Gastrocnemius medialis (tissue), 4 donors: ENCODE results near the gene SLC45A1. TPM values are rescaled to one million over a fixed set of nuclear protein-coding genes. Genes with fewer than 3 reads are reported as not detected.
A peak's percentile ranks its signal among the peaks of the same experiment; 100 is the strongest.

ENCODE experiments used
- ATAC-seq, 2 donors: fragments of 150-250 bp; one replicate each; pipeline ENCODE4 v1.9.1; 2016
- DNase-seq, 2 donors: peaks; one replicate each; pipeline ENCODE4 v3.0.0-alpha.2; 2019
- H3K27ac ChIP-seq, 4 donors: fragments of 200-600 bp; sonication (generic); 1 replicate in 1 of 4; 2 replicates in 3 of 4; pipeline ENCODE4 v1.5.1; 2016 to 2018; ENCODE audit warnings: mild to moderate bottlenecking in 2 of 4, moderate library complexity in 1 of 4
- H3K27me3 ChIP-seq, 3 donors: fragments of 200-600 bp; sonication (generic) in 2 of 3; 1 replicate in 1 of 3; 2 replicates in 2 of 3; pipeline versions ENCODE4 v1.5.1 to v1.6.0; 2016 to 2019; ENCODE audit warnings: mild to moderate bottlenecking in 1 of 3, moderate library complexity in 1 of 3
- H3K36me3 ChIP-seq, 2 donors: fragments of 200-600 bp; sonication (generic) in 1 of 2; one replicate each; pipeline ENCODE4 v1.5.1; 2017 to 2018
- H3K4me1 ChIP-seq, 2 donors: fragments of 200-600 bp; sonication (generic) in 1 of 2; one replicate each; pipeline ENCODE4 v1.5.1; 2016 to 2017; ENCODE audit warnings: mild to moderate bottlenecking in 2 of 2
- H3K4me3 ChIP-seq, 4 donors: fragments of 200-600 bp; sonication (generic) in 3 of 4; 1 replicate in 1 of 4; 2 replicates in 3 of 4; pipeline ENCODE4 v1.5.1; 2016 to 2019; ENCODE audit warnings: mild to moderate bottlenecking in 2 of 4
- H3K9me3 ChIP-seq, 3 donors: fragments of 200-600 bp; sonication (generic) in 2 of 3; 1 replicate in 1 of 3; 2 replicates in 2 of 3; pipeline ENCODE4 v1.5.1; 2016 to 2019
- POLR2A ChIP-seq, 2 donors: fragments of 450-650 bp; IDR thresholded peaks; one replicate each; pipeline ENCODE4 v1.6.1; 2017; ENCODE audit warnings: antibody characterized with exemption in 2 of 2, mild to moderate bottlenecking in 2 of 2, moderate library complexity in 2 of 2
- in situ Hi-C, 4 donors: fragments of 200-750 bp; cut with MboI; loops; one replicate each; pipeline versions ENCODE4 v1.15.0 to v1.8.0; 2017; ENCODE audit warnings: low sequenced_read_pairs in 4 of 4
- intact Hi-C: fragments of 100-400 bp; cut with DNase I; formaldehyde crosslinking; loops from one replicate; pipeline ENCODE4 v1.15.1; 2023; ENCODE audit warnings: low total_unique reads
- total RNA-seq, 4 donors: library from RNA; depleted of rRNA; stranded (reverse); fragments of >200 nt; gene quantifications; one replicate each; pipeline versions ENCODE4 v1.1.0 to v1.2.3, GENCODE V29; 2016
- TF ChIP-seq, protein P1 (sequence below), 5 experiments: fragments of 450-650 bp in 3 of 5; fragments of 200-600 bp in 2 of 5; sonication (generic) in 2 of 5; IDR thresholded peaks in 4 of 5; conservative IDR thresholded peaks in 1 of 5; 1 replicate in 4 of 5; 2 replicates in 1 of 5; pipeline ENCODE4 v1.5.1; 2016 to 2019; ENCODE audit warnings: antibody characterized with exemption in 5 of 5, mild to moderate bottlenecking in 3 of 5, moderate library complexity in 3 of 5

The SLC45A1 gene
- total RNA-seq, 4 donors from 2014 or later, result 0.56 to 2.9 (median 0.68) TPM

DNA sequence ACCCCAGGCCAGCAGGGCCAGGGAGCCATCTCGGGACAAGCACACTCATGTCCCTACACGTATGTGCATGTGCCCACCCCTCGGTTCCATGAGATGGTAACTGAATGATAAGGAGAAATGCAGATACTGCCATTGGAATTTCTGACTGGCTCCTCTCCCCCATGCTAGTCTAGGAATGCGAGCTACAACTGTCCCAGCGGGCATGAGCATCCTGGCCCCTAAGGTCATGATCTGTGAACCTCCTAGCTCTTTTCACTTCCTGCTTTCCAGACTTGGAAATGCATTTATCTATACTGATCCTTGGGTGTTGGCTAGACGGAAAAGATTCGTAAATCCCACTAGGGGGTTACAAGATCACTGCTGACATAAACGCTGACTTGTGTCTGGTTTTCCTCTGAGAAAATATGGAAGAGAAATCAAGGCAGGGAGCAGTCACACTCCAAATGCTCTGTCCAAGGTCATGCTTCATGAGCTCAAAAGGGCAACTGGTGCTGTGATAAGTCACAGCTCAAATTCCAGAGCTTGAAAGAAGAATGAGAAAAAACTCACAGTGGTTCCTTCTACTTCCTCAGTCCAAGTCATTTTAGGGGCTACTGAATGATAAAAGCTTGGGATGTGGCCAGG, 49.8 kb downstream of the SLC45A1 start:
- H3K4me1 ChIP-seq, result peaks cover 99 to 100% of the 10 kb centered on the region in 2 donors
- no peaks in the 10 kb centered on the region for H3K9me3 ChIP-seq
- intact Hi-C loops, result no loop called here

DNA sequence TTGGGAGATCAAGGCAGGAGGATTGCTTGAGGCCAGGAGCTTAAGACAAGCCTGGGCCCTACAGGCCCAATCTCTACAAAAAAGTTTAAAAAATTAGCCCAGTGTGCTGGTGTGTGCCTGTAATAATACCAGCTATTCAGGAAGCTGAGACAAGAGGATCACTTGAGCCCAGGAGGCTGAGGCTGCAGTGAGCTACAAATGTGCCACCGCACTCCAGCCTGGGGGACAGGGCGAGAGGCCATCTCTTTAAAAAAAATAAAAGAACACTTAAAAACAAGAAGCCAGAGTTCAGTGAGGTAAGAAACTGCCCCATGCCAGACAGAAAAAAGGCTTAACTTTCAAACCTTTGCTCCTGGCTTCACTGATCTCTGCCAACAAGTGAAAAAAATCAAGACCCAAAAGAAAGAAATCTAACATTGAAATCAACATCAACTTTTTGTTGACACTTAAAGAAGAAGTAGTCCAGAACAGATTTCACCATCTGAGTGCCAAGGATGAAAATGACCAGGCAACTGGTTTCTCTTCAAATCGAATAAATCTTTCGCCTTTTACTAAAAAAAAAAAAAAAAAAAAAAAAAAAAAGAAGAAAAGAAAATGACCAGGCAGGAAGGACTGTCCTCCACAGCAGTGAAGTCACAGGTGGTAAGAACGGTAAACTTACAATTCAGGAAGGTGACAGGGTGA, 51.2 kb downstream of the SLC45A1 start:
- intact Hi-C loops, result no loop called here
- TF ChIP-seq, protein P1, sequence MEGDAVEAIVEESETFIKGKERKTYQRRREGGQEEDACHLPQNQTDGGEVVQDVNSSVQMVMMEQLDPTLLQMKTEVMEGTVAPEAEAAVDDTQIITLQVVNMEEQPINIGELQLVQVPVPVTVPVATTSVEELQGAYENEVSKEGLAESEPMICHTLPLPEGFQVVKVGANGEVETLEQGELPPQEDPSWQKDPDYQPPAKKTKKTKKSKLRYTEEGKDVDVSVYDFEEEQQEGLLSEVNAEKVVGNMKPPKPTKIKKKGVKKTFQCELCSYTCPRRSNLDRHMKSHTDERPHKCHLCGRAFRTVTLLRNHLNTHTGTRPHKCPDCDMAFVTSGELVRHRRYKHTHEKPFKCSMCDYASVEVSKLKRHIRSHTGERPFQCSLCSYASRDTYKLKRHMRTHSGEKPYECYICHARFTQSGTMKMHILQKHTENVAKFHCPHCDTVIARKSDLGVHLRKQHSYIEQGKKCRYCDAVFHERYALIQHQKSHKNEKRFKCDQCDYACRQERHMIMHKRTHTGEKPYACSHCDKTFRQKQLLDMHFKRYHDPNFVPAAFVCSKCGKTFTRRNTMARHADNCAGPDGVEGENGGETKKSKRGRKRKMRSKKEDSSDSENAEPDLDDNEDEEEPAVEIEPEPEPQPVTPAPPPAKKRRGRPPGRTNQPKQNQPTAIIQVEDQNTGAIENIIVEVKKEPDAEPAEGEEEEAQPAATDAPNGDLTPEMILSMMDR (IDR thresholded peaks at IDR 0.05 in 4 of 5, conservative IDR thresholded peaks at IDR 0.05 in 1 of 5), result no peak
- TF ChIP-seq POLR2A (IDR thresholded peaks at IDR 0.05), result no peak

More for the DNA sequence above, 49.8 kb downstream of the SLC45A1 start:
- Histone ChIP-seq H3K4me3 (no peak overlapping the region), H3K27ac (peak overlapping the region; percentile 90 to 95 (median 93)), H3K27me3 (no peaks in the 10 kb centered on the region), H3K36me3 (peaks cover 0 to 24% of the 10 kb centered on the region in 2 donors)
- TF ChIP-seq, protein P1 (IDR thresholded peaks at IDR 0.05 in 4 of 5, conservative IDR thresholded peaks at IDR 0.05 in 1 of 5), result no peak
- TF ChIP-seq POLR2A (IDR thresholded peaks at IDR 0.05), result no peak
- ATAC-seq, result no peak
- in situ Hi-C loops, result no loop called here
- DNase-seq, result peak in 1 of 2 donors; percentile 11

DNA sequence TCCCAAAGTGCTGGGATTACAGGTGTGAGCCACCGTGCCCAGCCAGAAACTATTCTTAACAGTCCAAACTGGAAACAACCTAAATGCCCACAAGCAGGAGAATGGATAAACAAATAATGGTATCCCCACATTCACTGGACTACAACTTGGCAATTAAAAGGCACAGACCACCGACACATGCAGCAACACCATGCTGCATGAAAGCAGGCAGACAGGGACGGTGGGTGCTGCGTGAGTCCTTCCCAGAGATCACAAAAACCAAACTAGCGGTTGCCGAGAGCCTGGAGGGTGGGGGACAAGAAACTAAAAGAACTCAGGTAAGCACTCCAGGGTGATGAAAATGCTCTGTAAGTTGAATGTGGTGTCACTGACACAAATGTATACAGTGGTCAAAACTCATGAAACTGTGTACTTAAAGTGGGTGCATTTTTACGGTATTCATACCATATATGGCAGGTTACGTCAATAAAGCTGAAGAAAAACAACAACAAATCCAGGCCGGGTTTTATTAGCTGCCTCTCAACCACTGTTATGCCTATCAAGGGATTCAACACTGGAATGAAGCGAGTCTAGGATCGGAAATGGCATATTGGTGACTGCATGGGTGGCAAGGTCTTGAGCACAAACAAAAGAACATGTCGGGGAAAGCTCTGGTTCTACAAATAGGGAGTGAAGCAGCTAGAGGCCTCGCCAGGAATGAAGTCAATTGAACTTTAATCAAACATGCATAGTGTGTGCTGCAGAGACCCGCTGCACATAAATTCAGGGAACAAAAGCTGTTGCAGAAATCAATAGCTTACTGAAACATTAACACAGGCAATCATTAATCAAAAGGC, 52.4 kb downstream of the SLC45A1 start:
- Histone ChIP-seq H3K27ac (peak overlapping the region; percentile 90 to 95 (median 93)), H3K27me3 (no peaks in the 10 kb centered on the region), H3K9me3 (no peaks in the 10 kb centered on the region), H3K4me1 (peaks cover 100% of the 10 kb centered on the region in 2 donors), H3K36me3 (no peaks in the 10 kb centered on the region), H3K4me3 (peak overlapping the region in 3 of 4 donors; percentile 6 to 37 (median 30))
- in situ Hi-C loops (no loop called here), intact Hi-C loops (loop anchor here (5.0 to 10.0 kb wide), 2 partner anchors 332 to 445 kb away; partner anchors contain the start of gene RERE)
- DNase-seq (peak in 1 of 2 donors; percentile 20), ATAC-seq (no peak)
- TF ChIP-seq, protein P1 (IDR thresholded peaks at IDR 0.05 in 4 of 5, conservative IDR thresholded peaks at IDR 0.05 in 1 of 5), result no peak
- TF ChIP-seq POLR2A (IDR thresholded peaks at IDR 0.05), result no peak

More for the DNA sequence above, 51.2 kb downstream of the SLC45A1 start:
- H3K4me1 ChIP-seq, result peaks cover 100% of the 10 kb centered on the region in 2 donors
- H3K4me3 ChIP-seq, result no peak overlapping the region
- H3K27ac ChIP-seq, result peak overlapping the region; percentile 90 to 95 (median 93)
- peaks cover 0 to 9% of the 10 kb centered on the region in 2 donors for H3K36me3 ChIP-seq
- DNase-seq (peak in 1 of 2 donors; percentile 19), ATAC-seq (no peak)
- H3K9me3 ChIP-seq, result no peaks in the 10 kb centered on the region
- in situ Hi-C loops, result no loop called here
- no peaks in the 10 kb centered on the region for H3K27me3 ChIP-seq

DNA sequence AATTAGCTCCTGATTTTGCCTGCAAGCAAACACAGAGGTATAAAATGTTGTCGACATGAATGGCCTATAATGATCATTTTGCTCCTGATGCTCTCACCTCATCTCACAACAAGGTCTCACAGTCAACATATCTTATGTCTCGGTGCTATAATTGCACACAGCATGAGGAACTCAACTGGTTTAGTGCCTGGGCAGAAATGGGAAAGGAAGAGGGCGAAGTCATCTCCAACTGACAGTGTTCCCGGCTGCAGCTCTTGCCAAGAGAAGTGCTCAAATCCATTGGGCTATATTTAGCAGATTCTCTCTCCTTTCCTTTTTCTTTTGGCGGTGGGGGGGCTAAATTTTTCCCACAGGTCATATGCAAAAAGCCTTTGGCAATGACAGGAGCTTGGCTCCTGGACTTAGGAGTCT, 53.0 kb downstream of the SLC45A1 start:
- intact Hi-C loops, result loop anchor here (5.0 to 10.0 kb wide), 2 partner anchors 331 to 444 kb away; partner anchors contain the start of gene RERE
- H3K4me3 ChIP-seq, result peak overlapping the region; percentile 6 to 37 (median 20)
- DNase-seq, result peak; percentile 84 to 91

More for the DNA sequence above, 53.0 kb downstream of the SLC45A1 start:
- in situ Hi-C loops, result no loop called here
- Histone ChIP-seq H3K36me3 (no peaks in the 10 kb centered on the region), H3K4me1 (peaks cover 98 to 99% of the 10 kb centered on the region in 2 donors), H3K9me3 (no peaks in the 10 kb centered on the region), H3K27ac (peak overlapping the region; percentile 90 to 95 (median 93)), H3K27me3 (no peaks in the 10 kb centered on the region)
- TF ChIP-seq, protein P1 (IDR thresholded peaks at IDR 0.05 in 4 of 5, conservative IDR thresholded peaks at IDR 0.05 in 1 of 5), result no peak
- TF ChIP-seq POLR2A (IDR thresholded peaks at IDR 0.05), result peak in 1 of 2 donors; percentile 59
- ATAC-seq, result peak; percentile 73 to 78
